Uterus (tissue), 2 donors: ENCODE measurements around the gene YTHDF1.

ENCODE experiments used
- POLR2A ChIP-seq, 2 donors: fragments of 450-650 bp; IDR thresholded peaks; one replicate each; pipeline ENCODE4 v1.6.1; 2016; ENCODE audit warnings: antibody characterized with exemption in 2 of 2, mild to moderate bottlenecking in 1 of 2, moderate library complexity in 1 of 2
- TF ChIP-seq, protein P1 (sequence below), 4 experiments: fragments of 200-600 bp in 2 of 4; fragments of 450-650 bp in 2 of 4; sonication (generic) in 2 of 4; IDR thresholded peaks; one replicate each; pipeline ENCODE4 v1.5.1; 2016 to 2019; ENCODE audit warnings: antibody characterized with exemption in 4 of 4, mild to moderate bottlenecking in 2 of 4, moderate library complexity in 1 of 4

DNA sequence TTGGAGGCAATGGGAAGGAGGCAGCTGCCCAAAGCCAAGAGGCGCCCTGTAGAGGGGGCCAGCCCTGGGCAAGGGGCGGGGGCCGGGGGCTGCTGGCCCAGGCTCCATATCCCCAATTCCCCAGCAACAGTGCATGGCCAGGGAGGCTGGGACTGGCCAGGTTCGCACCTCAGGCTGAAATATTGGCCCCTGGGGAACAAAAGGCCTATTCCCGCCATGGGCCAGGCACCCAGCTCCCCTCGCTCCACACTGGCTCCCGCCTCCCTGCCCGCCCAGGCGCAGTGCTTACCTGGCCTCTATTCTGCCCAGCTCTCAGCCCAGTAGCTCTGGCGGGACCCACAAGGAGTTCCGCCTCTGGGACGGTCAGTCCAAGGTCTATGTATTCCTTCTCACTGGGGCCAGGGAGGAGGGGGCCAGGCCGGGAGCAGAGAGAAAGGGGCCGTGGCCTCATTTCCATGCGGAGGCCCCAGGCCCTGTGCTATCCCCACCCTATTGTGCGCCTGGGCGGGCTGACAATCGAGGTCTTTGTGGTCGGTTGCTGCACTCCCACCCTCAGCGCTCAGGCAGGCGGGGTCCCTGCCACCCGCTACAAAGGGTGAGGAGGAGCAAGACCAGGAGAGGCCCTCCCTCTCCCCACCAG is 42.3 kb downstream of the YTHDF1 start:
- no peak for TF ChIP-seq POLR2A (IDR thresholded peaks at IDR 0.05)
- TF ChIP-seq, protein P1, sequence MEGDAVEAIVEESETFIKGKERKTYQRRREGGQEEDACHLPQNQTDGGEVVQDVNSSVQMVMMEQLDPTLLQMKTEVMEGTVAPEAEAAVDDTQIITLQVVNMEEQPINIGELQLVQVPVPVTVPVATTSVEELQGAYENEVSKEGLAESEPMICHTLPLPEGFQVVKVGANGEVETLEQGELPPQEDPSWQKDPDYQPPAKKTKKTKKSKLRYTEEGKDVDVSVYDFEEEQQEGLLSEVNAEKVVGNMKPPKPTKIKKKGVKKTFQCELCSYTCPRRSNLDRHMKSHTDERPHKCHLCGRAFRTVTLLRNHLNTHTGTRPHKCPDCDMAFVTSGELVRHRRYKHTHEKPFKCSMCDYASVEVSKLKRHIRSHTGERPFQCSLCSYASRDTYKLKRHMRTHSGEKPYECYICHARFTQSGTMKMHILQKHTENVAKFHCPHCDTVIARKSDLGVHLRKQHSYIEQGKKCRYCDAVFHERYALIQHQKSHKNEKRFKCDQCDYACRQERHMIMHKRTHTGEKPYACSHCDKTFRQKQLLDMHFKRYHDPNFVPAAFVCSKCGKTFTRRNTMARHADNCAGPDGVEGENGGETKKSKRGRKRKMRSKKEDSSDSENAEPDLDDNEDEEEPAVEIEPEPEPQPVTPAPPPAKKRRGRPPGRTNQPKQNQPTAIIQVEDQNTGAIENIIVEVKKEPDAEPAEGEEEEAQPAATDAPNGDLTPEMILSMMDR (IDR thresholded peaks at IDR 0.05): no peak
